Measurements from ENCODE around the gene SRP54.

SRP54 gene

GRCh38 chr14:34982421-34983147 is at the start of gene SRP54 (continued):
- TF ChIP-seq ZSCAN30 (tag by site-specific recombination; IDR thresholded peaks at IDR 0.05) (peak; percentile 49; the same call in 1 of the 2 replicates), KLF17 (tag by site-specific recombination; IDR thresholded peaks at IDR 0.05) (peak; percentile 46; the same call in 1 of the 2 replicates), ZNF660 (tag by site-specific recombination; IDR thresholded peaks at IDR 0.05) (no peak), ZNF133 (tag by site-specific recombination; IDR thresholded peaks at IDR 0.05) (peak; percentile 76), ZNF132 (tag by site-specific recombination; IDR thresholded peaks at IDR 0.05; ENCODE audit: borderline replicate concordance) (no peak), ZNF544 (tag by site-specific recombination; IDR thresholded peaks at IDR 0.05) (no peak), ZNF521 (tag by site-specific recombination; IDR thresholded peaks at IDR 0.05) (no peak), ZNF223 (tag by site-specific recombination; IDR thresholded peaks at IDR 0.05) (no peak), ZNF585B (tag by site-specific recombination; IDR thresholded peaks at IDR 0.05) (no peak), ZNF501 (tag by site-specific recombination; IDR thresholded peaks at IDR 0.05) (0 out of 2 replicates have a peak, but pooled peaks have one; percentile 46), GLIS1 (tag by site-specific recombination; IDR thresholded peaks at IDR 0.05) (peak; percentile 98), KLF1 (tag by site-specific recombination; IDR thresholded peaks at IDR 0.05) (peak; percentile 40; the same call in 1 of the 2 replicates), PRDM10 (tag by site-specific recombination; IDR thresholded peaks at IDR 0.05) (peak; percentile 8; the same call in 1 of the 2 replicates), ZNF639 (tag by site-specific recombination; IDR thresholded peaks at IDR 0.05) (peak; percentile 85), ZNF2 (tag by site-specific recombination; IDR thresholded peaks at IDR 0.05) (peak; percentile 42; the same call in 1 of the 2 replicates), ZBTB1 (tag by site-specific recombination; IDR thresholded peaks at IDR 0.05) (no peak), ZNF629 (tag by site-specific recombination; IDR thresholded peaks at IDR 0.05) (peak; percentile 98), ZBTB8A (tag by site-specific recombination; IDR thresholded peaks at IDR 0.05) (peak; percentile 36; the same call in 1 of the 2 replicates), ELK4 (IDR thresholded peaks at IDR 0.05; ENCODE audit: borderline replicate concordance, low read depth, low read length) (peak; percentile 80; the same call in 1 of the 2 replicates), ZNF473 (tag by site-specific recombination; IDR thresholded peaks at IDR 0.05) (no peak), HOXC10 (CRISPR knock-in tag; IDR thresholded peaks at IDR 0.05) (peak; percentile 82; the same call in 1 of the 2 replicates), ZBTB26 (tag by site-specific recombination; optimal IDR thresholded peaks at IDR 0.05) (peak; percentile 42), ZBTB17 (tag by site-specific recombination; IDR thresholded peaks at IDR 0.05) (peak; percentile 90), ZBTB11 (tag by site-specific recombination; conservative IDR thresholded peaks at IDR 0.05; ENCODE audit: low read depth) (peak; percentile 85), ZNF354C (tag by site-specific recombination; IDR thresholded peaks at IDR 0.05; ENCODE audit: borderline replicate concordance, low read depth) (no peak)
